GM12878 (cell line): ENCODE measurements around the gene SLC1A1.

Experiments used
- POLR2A ChIP-seq: IDR thresholded peaks from 2 replicates; pipeline ENCODE4 v1.6.1; 2011; ENCODE audit warnings: low read depth, mild to moderate bottlenecking, low read length
- RAD21 ChIP-seq: IDR thresholded peaks from 2 replicates; pipeline ENCODE4 v1.6.1; 2011; ENCODE audit warnings: mild to moderate bottlenecking, low read depth, low read length, moderate library complexity; ENCODE audit not compliant: insufficient read depth
- TAF1 ChIP-seq: IDR thresholded peaks from 2 replicates; pipeline ENCODE4 v1.6.1; 2011; ENCODE audit warnings: mild to moderate bottlenecking, low read depth, low read length, borderline replicate concordance
- TF ChIP-seq, protein P1 (sequence below), 3 experiments: IDR thresholded peaks in 2 of 3; conservative IDR thresholded peaks in 1 of 3; 2 replicates each; pipeline ENCODE4 v1.5.1; 2011; ENCODE audit warnings: low read depth in 3 of 3, low read length in 3 of 3, mild to moderate bottlenecking in 3 of 3, control low read depth in 2 of 3, moderate library complexity in 2 of 3, inconsistent platforms in 1 of 3, mixed read lengths in 1 of 3; ENCODE audit not compliant: control insufficient read depth in 2 of 3, insufficient read depth in 1 of 3; ENCODE audit errors: extremely low read depth in 1 of 3

DNA sequence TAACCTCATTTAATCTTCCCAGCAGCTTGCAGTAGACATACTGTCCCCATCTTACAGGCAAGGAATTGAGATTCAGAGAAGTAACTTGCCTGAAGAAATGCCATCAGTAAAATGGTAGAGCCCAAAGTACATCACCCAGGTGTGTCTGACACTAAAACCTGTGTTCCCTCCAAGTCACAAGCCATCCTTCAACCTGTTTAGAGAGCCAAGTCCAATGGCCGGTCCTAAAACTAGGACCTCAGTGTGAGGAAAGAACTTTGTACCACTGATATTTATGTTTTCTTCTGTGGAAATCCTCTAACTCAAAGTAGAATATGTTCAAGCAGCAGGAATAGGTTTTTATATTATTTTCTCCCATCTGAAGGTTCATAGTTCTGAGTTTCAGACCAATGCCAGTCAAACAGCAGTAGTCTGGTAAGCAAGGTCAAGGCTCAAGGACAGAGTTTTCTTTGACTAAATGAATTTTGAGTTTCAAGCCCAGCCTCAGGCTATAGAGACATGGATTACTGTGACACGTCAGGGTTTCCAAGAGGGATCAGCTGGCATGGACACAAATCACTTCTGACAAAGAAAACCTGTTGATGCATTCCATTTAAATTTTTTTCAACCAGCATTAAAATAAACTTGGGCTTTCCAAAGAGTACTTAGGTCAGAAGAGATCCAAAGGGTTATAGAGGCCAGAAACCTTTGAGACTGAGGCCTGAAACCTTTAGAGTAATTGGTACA lies 90.9 kb downstream of the SLC1A1 start:
- no peak for TF ChIP-seq POLR2A
- TF ChIP-seq TAF1: no peak
- no peak for TF ChIP-seq RAD21
- TF ChIP-seq, protein P1, sequence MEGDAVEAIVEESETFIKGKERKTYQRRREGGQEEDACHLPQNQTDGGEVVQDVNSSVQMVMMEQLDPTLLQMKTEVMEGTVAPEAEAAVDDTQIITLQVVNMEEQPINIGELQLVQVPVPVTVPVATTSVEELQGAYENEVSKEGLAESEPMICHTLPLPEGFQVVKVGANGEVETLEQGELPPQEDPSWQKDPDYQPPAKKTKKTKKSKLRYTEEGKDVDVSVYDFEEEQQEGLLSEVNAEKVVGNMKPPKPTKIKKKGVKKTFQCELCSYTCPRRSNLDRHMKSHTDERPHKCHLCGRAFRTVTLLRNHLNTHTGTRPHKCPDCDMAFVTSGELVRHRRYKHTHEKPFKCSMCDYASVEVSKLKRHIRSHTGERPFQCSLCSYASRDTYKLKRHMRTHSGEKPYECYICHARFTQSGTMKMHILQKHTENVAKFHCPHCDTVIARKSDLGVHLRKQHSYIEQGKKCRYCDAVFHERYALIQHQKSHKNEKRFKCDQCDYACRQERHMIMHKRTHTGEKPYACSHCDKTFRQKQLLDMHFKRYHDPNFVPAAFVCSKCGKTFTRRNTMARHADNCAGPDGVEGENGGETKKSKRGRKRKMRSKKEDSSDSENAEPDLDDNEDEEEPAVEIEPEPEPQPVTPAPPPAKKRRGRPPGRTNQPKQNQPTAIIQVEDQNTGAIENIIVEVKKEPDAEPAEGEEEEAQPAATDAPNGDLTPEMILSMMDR (IDR thresholded peaks at IDR 0.05 in 2 of 3, conservative IDR thresholded peaks at IDR 0.05 in 1 of 3; ENCODE audit: control insufficient read depth in 2 of 3, extremely low read depth in 1 of 3, insufficient read depth in 1 of 3, low read depth in 3 of 3, low read length in 3 of 3): no peak
